SK-N-SH (cell line): ENCODE results near the gene MARS1.
"Not testable (repeated sequence)": the region's sequence is repeated elsewhere in the genome, so short reads cannot be mapped to it uniquely, and the experiment has no call there.

ENCODE experiments used
- EP300 ChIP-seq, 2 experiments: IDR thresholded peaks; 2 replicates each; pipeline versions ENCODE4 v1.4.0 to v1.6.1; 2012; ENCODE audit warnings: borderline replicate concordance in 1 of 2, low read depth in 1 of 2, low read length in 1 of 2
- EZH2phosphoT487 ChIP-seq: fragments of 200-600 bp; sonication (generic); IDR thresholded peaks from 2 replicates; pipeline ENCODE4 v1.6.1; 2017; ENCODE audit warnings: low read depth, mixed run types, mild to moderate bottlenecking, antibody characterized with exemption, moderate library complexity, borderline replicate concordance
- GABPA ChIP-seq: IDR thresholded peaks from 2 replicates; pipeline ENCODE4 v1.4.0; 2012; ENCODE audit warnings: low read depth, mild to moderate bottlenecking
- MXI1 ChIP-seq: IDR thresholded peaks from 2 replicates; pipeline ENCODE4 v1.6.1; 2012; ENCODE audit warnings: mild to moderate bottlenecking, low read depth, low read length, improper control_type of control experiment
- NRF1 ChIP-seq: IDR thresholded peaks from 2 replicates; pipeline ENCODE4 v1.6.1; 2012; ENCODE audit warnings: low read depth, mild to moderate bottlenecking, low read length
- POLR2AphosphoS5 ChIP-seq: IDR thresholded peaks from 2 replicates; pipeline ENCODE4 v1.6.1; 2012; ENCODE audit warnings: low read depth, low read length
- RAD21 ChIP-seq: IDR thresholded peaks from 2 replicates; pipeline ENCODE4 v1.6.1; 2012; ENCODE audit warnings: mild to moderate bottlenecking, low read length
- YY1 ChIP-seq: IDR thresholded peaks from 2 replicates; pipeline ENCODE4 v1.4.0; 2012; ENCODE audit warnings: low read depth, mild to moderate bottlenecking
- TF ChIP-seq, protein P1 (sequence below): fragments of 200-600 bp; sonication (generic); IDR thresholded peaks from 2 replicates; pipeline ENCODE4 v1.6.1; 2017; ENCODE audit warnings: antibody characterized with exemption, mild to moderate bottlenecking, moderate library complexity

DNA sequence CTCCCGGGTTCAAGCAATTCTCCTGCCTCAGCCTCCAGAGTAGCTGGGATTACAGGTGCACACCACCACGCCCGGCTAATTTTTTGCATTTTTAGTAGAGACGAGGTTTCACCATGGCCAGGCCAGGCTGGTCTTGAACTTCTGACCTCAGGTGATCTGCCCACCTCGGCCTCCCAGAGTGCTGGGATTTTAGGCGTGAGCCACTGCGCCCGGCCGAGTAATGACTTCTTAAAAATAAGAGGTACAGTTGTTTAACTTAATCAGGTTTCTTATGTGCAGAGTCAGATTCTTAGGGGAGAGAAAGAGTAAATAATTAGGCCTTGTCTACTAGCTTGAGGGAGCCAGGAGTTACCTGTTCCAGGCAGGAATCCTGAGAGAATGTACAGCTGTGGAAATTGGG is 26.4 kb downstream of the MARS1 start:
- TF ChIP-seq NRF1; MXI1; YY1; RAD21; GABPA; POLR2AphosphoS5; EZH2phosphoT487; EP300 (IDR thresholded peaks at IDR 0.05; ENCODE audit: borderline replicate concordance in 1 of 2, low read depth in 1 of 2, low read length in 1 of 2): not testable (repeated sequence)
- TF ChIP-seq, protein P1, sequence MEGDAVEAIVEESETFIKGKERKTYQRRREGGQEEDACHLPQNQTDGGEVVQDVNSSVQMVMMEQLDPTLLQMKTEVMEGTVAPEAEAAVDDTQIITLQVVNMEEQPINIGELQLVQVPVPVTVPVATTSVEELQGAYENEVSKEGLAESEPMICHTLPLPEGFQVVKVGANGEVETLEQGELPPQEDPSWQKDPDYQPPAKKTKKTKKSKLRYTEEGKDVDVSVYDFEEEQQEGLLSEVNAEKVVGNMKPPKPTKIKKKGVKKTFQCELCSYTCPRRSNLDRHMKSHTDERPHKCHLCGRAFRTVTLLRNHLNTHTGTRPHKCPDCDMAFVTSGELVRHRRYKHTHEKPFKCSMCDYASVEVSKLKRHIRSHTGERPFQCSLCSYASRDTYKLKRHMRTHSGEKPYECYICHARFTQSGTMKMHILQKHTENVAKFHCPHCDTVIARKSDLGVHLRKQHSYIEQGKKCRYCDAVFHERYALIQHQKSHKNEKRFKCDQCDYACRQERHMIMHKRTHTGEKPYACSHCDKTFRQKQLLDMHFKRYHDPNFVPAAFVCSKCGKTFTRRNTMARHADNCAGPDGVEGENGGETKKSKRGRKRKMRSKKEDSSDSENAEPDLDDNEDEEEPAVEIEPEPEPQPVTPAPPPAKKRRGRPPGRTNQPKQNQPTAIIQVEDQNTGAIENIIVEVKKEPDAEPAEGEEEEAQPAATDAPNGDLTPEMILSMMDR: not testable (repeated sequence)
